SK-MEL-5 (cell line): ENCODE data around the gene XKR7. TPM values are rescaled to one million over a fixed set of nuclear protein-coding genes. Genes with fewer than 3 reads are reported as not detected.
A peak's percentile ranks its signal among the peaks of the same experiment; 100 is the strongest.

Experiments
- DNase-seq: peaks from one replicate; pipeline ENCODE4 v3.0.0-alpha.2; 2016; ENCODE audit warnings: low read depth, low spot score
- in situ Hi-C: cut with HindIII; loops from 2 replicates; pipeline ENCODE4 v1.10.0; 2016; ENCODE audit warnings: low sequenced_read_pairs, high pct_unique_total_duplicates, low pct_unique_long_range_greater_than_20kb
- total RNA-seq: library from RNA; depleted of rRNA; stranded (reverse); fragments of >200 nt; shearing (Covaris generic); gene quantifications from 2 replicates; pipeline ENCODE4 v1.2.3, GENCODE V29; 2014

XKR7 gene
- total RNA-seq, 1 experiment from 2014 or later, result 0.11 TPM

DNA sequence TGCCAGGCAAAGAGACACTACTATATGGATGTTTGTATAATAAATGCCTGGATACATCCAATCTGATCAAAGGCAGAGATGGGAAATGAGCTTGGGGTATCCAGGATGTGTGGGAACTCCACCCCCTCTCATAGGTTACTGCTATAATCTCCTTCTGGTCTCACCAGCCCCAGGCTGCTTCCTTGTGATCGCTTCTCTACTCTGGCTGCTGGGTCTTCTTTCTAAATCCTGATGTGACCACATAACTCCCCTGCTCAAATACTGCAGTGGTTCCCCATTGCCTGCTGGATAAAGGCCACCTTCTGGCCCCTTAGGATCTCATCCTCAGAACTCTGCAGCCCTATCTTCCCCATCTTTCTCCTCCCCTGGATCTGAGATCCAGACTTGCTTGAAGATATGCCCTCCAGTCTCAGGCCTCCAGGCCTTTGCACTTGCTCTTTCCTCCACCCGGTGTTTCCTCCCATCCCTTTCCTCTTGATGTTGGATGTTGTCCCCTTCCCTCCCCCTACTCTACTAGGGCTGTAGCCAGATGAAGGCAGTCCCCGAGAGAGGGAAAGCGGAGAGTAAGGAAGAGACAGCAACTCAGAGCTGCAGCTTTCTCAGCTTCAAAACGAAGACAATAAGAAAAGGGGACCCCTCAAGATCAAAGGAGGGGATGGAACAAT, 828 bp upstream of the XKR7 start:
- DNase-seq, result no peak
- in situ Hi-C loops, result no loop called here

DNA sequence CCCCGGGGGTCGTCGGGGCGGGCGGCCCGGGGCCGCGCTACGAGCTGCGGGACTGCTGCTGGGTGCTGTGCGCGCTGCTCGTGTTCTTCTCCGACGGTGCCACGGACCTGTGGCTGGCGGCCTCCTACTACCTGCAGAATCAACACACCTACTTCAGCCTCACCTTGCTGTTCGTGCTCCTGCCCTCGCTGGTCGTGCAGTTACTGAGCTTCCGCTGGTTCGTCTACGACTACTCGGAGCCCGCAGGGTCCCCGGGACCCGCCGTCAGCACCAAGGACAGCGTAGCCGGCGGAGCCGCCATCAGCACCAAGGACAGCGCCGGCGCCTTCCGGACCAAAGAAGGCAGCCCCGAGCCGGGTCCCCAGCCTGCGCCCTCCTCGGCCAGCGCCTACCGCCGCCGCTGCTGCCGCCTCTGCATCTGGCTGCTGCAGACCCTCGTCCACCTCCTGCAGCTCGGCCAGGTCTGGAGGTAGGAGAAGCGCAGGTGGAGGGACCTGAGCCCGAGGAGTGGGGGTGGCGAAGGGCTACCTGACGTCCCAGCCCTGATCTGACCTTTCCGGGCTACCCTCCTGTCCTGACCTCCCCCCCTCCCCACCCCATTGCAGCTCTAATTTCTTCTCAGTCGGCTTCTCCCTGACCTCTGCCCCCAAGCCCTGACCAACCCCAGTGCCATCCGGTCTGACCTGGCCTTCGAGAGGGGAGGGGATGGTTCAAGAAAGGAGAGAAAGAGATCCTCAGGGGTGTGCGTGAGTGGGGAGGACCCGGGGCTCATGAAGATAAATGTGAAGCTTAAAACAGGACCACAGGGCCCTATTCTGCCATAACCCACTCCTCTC, 558 bp downstream of the XKR7 start:
- in situ Hi-C loops, result no loop called here
- DNase-seq, result peak; percentile 51

DNA sequence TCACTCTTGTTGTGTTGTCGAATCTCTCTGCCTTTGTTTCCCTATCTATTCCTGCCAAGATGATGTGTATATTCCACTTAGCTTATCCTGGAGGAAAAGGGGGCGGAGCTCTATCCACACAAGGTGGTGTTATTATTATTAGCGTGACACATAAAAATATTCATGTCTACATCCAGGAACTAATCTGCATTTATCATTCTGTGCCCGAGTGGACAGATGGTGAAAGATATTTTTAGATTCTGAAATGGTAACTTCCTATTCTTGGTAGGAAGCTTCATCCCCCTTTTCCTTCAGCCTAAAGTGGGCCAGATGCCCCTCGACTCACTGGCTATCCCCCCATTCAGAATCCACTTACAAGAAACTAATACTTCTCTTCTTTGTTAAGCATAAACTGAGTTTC, 2.0 kb downstream of the XKR7 start:
- DNase-seq, result no peak
- in situ Hi-C loops, result no loop called here

DNA sequence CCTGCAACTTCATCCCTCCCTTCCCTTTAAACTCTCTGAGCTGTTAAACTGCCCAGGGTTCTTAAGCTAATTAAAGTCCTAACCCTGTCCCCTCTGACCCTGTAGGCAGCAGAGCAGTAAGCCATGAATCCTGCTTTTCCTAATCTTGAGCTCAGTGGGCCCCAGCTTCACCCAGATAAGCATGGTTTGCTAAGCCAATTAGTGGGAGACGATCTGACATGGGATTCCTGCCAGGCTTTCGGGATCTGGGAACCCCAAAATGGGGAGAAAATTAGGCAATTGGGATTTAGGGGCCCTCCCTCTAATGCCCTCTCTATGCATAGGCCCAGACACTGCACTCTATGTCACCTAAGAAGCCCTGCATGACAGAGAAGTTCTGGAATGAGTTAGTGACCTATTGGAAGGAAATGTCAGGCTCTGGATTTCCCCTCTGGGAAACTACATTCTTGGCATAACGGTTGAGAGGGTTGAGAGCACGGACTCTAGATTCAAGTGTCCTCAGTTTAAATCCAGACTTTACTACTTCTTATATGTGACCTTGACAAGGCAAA, 4.6 kb downstream of the XKR7 start:
- no peak for DNase-seq
- in situ Hi-C loops, result no loop called here

DNA sequence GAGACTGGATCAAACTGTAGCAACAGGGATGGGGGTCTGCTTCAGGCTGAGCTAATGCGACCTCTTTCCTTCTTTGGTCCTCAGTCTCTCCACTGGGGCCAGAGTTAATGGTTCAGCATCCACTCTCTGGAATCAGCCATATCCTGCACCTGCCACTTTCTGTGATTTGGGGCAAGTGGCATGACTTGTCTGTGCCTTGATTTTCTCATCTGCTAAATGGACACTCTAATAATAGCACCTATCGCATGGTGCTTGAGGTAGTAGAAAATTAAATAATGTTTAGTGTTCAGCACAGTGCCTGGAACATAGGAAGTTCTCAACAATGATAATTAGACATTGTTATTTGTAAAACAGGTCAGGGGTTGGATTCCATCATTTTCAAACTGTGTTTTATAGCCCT, 6.3 kb downstream of the XKR7 start:
- in situ Hi-C loops, result no loop called here
- no peak for DNase-seq

DNA sequence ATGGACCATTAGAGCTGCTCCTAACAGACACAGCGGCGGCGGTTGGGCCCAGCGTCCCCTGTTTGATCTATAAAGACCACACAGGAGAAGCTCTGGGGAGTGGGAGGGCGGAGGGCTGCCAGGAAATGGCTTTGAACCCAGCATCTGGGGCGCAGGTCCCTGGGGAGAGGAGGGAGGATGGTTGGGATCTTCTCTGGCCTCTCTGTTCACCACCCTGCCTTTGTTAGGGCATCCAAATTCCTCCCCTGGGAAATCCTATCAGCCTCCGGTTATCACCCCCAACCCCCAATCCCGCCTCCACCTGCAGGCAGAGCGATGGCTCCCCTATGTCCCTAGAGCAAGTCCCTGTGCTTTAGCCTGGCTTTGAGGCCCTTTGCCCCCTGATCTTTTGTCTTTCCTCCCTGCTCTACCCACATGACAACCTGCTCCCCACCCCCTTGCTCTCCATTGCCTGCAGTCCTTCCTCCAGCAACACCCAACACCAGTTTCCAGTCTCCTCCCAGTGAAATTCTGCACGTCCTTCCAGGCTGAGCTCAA, 7.1 kb downstream of the XKR7 start:
- in situ Hi-C loops, result no loop called here

DNA sequence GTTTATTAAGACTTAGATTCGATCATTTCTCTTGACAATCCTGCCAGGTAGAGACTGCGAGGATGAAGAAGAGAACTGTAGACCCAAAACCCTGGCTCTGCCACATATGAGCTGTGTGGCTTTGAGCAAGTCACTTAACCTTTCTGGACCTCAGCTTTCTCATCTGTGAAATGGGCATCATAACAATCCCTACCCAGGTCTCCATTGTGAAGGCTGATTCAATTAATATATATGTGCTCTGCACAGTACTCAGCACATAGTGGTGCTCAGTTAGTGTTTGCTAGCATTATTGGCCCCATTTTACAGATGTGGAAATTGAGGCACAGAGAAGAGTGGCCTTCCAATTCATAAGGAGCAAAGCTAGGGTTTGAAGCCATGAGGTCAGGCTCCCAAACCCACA, 7.9 kb downstream of the XKR7 start:
- DNase-seq, result no peak
- in situ Hi-C loops, result no loop called here

More for the DNA sequence above, 7.1 kb downstream of the XKR7 start:
- no peak for DNase-seq

DNA sequence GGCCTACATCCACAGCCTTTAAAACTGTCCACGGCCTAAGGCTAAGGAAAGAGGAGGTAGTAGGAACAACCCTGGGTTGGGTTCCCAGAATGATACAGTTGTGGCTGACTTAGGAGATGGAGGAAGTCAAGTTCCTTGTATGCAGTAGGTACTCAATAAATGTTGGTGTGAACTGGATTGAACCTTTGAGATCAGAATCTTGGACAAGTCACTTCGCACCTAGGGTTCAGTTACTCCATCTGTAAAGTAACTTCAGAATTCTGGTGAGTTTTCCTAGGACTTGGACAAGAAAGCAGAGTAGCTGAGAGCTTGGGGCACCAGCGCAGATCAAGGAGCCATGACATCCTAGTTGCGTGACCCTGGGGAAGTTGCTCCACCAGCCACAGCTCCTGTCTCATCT, 9.1 kb downstream of the XKR7 start:
- in situ Hi-C loops, result no loop called here
- no peak for DNase-seq

DNA sequence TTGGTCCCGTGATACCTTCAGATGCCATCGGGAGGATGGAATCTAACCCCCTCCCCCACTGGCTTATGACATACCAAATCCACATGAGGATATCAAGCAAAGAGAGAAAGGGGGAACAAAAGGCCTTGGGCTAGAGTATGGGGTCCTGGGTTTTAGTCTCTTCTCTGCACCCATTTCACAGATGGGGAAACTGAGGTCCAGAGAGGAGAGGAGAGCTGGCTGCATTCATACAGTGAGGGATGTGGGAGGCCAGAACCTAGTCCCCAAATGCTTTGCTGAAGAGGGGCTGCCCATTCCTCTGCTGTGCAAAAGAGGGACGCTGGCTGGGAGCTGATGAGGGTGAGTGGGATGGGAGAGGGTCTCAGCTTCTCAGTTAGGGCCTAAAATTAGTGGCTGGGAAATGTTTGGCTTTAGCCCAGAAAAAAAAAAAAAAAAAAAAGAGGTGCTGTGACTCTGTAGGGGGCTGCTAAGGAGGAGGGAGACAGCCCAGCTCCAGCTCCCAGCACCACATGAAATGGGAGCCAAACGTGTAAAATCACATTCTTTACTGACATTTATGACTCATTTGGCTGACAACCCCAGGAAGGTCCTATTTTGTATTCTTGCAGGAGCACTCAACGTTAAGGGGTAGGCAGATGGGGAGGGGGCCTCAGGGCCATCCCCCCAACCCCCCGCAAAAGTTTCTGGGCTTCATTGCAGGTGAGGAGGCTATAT, 11.9 kb downstream of the XKR7 start:
- DNase-seq, result no peak
- in situ Hi-C loops, result no loop called here

DNA sequence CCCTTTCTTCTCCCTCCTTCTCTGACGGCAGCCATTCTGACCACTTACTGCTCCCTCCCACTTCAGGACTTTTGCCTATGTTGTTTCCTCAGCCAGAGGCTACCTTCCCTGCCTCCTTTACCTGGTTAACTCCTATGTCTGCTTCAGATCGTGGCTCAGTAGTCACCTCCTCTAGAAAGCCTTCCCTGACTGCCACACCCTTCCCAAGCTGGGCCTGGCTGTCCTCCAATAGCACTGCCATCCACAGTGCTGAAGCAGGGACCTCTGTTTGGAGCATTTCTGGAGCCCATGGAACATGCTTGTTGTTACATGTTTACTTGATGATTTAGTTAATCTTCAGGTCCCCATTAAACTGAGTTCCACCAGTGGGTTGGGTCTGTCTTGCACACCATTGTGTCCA, 13.8 kb downstream of the XKR7 start:
- DNase-seq, result no peak
- in situ Hi-C loops, result no loop called here

DNA sequence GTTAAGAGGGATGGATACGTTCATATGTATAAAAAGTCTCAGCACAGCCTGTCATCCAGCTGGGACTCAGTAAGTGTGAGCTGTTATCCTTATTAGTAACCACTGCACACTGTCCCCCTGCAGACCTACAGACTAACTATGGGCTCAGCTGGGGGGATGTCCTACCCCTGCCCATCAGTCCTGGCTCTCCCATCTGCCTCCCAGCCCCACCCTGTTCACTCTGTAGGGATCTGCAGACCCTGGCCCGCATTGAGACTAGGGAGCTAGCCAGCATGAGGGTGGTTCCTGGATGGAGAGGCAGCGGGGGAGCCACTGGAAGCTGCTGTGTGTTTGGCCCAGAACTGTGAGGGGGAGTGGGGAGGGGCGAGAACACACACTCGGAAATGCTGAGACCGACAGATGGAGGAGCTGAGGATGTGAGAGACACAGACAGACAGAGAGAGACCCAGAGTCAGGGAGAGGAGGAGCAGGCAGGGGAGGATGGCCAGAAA, 17.1 kb downstream of the XKR7 start:
- in situ Hi-C loops, result no loop called here
- DNase-seq, result no peak

DNA sequence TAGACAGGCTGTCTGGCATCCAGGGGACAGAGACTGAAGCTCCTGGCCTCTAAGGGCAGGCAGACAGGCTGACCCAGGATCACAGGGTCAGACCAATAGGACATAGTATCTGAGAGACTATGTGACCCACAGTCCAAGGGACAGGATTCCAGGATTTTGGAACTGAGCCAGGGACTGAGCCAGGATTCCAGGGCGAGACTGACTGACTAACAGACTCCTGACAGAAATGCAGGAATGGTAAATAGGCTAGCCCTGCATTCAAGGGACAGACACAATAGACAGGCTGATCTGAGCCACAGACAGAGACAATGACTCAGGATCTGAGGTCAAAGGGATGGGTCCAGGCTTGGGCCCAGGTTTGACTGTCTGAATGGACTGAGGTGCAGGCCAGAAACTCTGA, 19.8 kb downstream of the XKR7 start:
- peak; percentile 28 for DNase-seq
- in situ Hi-C loops, result no loop called here

DNA sequence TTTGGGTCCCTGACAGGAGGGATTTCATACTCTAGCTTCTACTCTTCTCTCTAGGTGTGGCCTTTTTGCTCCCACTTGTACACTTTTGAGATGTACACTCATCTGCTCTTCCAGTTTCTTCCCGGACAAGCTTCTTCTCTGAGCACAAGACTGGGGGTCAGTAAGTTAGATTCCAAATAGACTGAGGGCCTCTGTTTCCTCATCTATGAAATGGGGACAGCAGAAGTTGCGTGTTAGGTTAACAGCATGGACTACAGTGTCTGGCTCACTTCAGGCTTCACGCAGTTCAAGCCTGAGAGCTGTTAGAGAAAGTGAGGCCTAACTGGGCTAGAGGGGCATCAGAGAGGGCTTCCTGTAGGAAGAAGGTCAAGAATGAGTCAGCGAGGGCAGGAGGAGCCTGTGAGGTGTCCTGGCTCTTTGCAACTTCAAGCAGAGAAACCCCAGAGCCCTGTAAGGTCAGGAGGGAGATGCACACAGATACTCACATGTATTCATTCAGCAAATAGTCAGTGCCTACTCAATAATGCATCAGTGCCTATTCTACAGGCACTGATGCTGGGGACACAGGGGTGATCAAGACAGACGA, 20.6 kb downstream of the XKR7 start:
- DNase-seq, result no peak
- in situ Hi-C loops, result no loop called here

DNA sequence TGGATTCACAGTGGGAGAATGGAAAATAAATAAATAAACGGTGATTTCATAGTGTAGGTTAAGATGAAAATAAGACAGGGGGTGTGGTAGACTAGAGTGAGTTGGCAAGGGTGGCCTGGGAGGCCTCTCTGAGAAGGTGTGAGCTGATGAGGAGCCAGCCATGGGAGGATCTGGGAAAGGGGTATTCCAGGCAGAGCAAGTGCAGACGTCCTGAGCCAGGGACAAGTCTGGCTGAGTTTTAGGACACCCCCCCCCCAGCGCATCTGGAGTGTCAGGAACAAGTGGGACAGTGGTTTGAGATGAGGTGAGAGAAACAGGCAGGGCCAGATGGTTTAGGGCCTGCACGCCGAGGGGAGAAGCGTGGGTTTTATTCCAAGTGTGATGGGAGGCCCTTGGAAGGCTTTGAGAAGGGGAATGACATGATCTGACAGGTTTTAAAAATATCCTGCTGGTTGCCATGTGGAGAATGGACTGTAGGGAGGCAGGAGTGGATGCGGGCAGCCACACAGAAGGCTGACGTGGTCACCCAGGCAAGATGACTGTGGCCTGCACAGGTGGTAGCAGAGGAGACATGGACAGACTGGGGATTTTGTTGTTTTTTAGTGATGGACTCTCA, 21.2 kb downstream of the XKR7 start:
- in situ Hi-C loops, result no loop called here
- no peak for DNase-seq

DNA sequence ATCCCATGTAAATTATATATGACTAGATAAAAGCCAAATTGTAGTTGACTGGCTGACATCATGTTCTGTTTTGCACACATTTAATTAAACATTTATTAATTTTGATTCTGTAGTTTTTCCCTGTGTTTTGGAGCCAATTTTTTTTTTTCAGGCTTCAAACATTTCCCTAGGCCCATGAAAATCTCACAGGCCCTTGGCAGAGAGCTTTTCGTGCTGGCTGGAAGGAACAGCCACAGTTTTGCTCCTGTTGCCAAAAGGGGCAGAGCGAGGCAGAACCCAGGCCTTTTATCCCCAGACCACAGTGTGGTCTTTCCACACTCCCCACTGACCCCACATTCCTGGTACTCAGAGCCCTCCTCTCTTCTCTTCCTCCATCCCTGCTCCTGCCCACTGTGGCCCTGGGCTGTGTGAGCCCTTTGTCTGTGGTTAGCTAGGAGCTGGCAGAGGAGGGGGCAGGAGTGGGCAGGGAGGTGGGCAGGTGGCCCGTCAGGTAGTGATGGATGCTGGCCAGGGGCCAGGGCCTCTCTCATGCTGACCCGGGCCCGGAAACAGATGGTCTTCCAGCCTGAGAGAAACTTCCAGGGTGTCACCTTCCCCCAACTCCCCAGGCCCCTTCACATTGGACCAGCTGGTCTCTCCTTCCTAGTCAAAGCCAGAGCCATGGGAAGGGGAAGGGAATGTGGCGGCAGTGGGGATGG, 22.8 kb downstream of the XKR7 start:
- DNase-seq, result no peak
- in situ Hi-C loops, result no loop called here

DNA sequence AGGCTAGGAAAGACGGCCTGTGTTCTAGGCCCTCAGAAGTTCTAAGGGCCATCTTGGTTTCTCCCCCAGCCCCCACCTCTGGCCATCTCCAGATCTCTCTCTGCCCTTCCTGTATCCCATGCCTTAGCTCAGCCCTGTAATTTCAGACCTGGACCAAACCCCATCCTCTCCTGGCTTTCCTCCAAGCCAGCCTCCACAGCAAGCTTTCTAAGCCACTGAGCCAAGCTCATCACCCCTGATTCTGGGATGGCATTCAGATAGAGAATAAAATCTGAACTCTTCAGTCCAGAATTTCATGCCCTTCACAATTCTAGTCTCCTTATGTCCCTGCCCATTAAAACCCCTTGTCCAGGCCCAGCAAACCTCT, 23.4 kb downstream of the XKR7 start:
- no peak for DNase-seq
- in situ Hi-C loops, result no loop called here

DNA sequence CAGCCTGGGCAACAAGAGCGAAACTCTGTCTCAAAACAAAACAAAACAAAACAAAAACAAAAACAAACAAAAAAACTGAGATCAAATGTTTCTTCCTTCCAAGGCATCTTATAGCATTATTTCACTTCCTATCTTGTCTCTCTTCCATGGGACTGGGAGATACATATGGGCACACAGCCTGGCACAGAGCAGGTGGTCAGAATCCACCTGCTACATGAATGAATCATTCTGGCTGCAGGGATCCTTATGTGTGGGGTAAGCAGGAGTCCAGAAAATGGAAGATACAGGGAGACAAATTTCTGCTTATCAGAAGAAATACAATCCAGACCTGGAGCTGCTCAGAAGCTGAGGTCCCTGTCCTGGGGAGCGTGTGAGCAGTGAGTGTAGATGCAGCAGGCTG, 24.1 kb downstream of the XKR7 start:
- no peak for DNase-seq
- in situ Hi-C loops, result no loop called here
